Measurements from ENCODE around the gene FTO.

DNA sequence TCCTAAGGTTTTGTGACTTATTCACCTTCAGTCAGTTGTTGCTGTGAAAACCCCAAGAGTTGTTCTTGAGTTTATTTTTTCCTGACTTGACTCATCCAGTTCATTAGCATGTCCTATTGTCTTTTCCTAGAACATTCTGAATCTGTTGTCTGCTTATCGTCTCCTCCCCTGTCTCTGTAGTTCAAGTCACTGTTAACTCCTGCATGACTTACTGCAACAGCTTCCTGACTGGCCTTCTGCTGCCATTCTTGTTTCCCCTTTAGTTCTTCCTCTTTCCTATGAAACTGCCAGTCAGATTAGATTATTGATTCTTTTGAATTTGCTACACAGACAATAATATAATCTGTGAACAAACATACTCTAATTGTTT is 161.5 kb downstream of the FTO start:
- no peak for TF ChIP-seq ATF2 (IDR thresholded peaks at IDR 0.05; ENCODE audit: low read length)
- TF ChIP-seq, protein P1, sequence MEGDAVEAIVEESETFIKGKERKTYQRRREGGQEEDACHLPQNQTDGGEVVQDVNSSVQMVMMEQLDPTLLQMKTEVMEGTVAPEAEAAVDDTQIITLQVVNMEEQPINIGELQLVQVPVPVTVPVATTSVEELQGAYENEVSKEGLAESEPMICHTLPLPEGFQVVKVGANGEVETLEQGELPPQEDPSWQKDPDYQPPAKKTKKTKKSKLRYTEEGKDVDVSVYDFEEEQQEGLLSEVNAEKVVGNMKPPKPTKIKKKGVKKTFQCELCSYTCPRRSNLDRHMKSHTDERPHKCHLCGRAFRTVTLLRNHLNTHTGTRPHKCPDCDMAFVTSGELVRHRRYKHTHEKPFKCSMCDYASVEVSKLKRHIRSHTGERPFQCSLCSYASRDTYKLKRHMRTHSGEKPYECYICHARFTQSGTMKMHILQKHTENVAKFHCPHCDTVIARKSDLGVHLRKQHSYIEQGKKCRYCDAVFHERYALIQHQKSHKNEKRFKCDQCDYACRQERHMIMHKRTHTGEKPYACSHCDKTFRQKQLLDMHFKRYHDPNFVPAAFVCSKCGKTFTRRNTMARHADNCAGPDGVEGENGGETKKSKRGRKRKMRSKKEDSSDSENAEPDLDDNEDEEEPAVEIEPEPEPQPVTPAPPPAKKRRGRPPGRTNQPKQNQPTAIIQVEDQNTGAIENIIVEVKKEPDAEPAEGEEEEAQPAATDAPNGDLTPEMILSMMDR (IDR thresholded peaks at IDR 0.05; ENCODE audit: control extremely low read depth in 1 of 3, insufficient read depth in 1 of 3, low read depth in 1 of 3, low read length in 3 of 3) = no peak

Measured in H1 (cell line).